Activated CD4-positive, alpha-beta T cell treated with anti-CD3 and anti-CD28 coated beads, Interleukin-2, amount 50 U/mL, for 4 hours (primary cell): ENCODE results near the gene CLCA4.

Experiments used
- DNase-seq, 2 experiments: peaks; one replicate each; pipeline ENCODE4 v3.0.0-alpha.2; 2020

CLCA4 gene

GRCh38 chr1:86621286-86621685 lies 74.4 kb downstream of the CLCA4 start:
- DNase-seq = no peak
